ENCODE results near the gene CLIC4. TPM values are rescaled to one million over a fixed set of nuclear protein-coding genes. Genes with fewer than 3 reads are reported as not detected.

The CLIC4 gene
- total and polyA plus RNA-seq, 2 donors, result 284 to 505 TPM

- H3K36me3 ChIP-seq (ENCODE audit: insufficient read depth), result no peaks in the 10 kb centered on the region
- no peak overlapping the region for H3K4me3 ChIP-seq (ENCODE audit: low read depth, low read length)
- H3K4me1 ChIP-seq (ENCODE audit: insufficient read depth), result no peaks in the 10 kb centered on the region
- 85% methylated on average over 12 of the region's 12 CpGs for WGBS
- no peak overlapping the region for H3K27ac ChIP-seq (ENCODE audit: low read depth)
- DNase-seq (ENCODE audit: extremely low spot score), result no peak
Measured at GRCh38 chr1:24862775-24863483, 117.7 kb downstream of the CLIC4 start.

- DNase-seq (ENCODE audit: extremely low spot score), result no peak
- H3K27ac ChIP-seq (ENCODE audit: low read depth), result no peak overlapping the region
- no peaks in the 10 kb centered on the region for H3K4me1 ChIP-seq (ENCODE audit: insufficient read depth)
- H3K4me3 ChIP-seq (ENCODE audit: low read depth, low read length), result no peak overlapping the region
- 43% methylated on average over 8 of the region's 8 CpGs for WGBS
- no peaks in the 10 kb centered on the region for H3K36me3 ChIP-seq (ENCODE audit: insufficient read depth)
Measured at GRCh38 chr1:24864370-24864777, 119.1 kb downstream of the CLIC4 start.

- Histone ChIP-seq H3K27ac (ENCODE audit: low read depth) (no peak overlapping the region), H3K4me3 (ENCODE audit: low read depth, low read length) (no peak overlapping the region), H3K36me3 (ENCODE audit: insufficient read depth) (no peaks in the 10 kb centered on the region), H3K4me1 (ENCODE audit: insufficient read depth) (no peaks in the 10 kb centered on the region)
- DNase-seq (ENCODE audit: extremely low spot score), result no peak
- 82% methylated on average over 7 of the region's 7 CpGs for WGBS
Measured at GRCh38 chr1:24865168-24865567, 119.9 kb downstream of the CLIC4 start.

- H3K27ac ChIP-seq (ENCODE audit: low read depth), result no peak overlapping the region
- DNase-seq (ENCODE audit: extremely low spot score), result no peak
- 86% methylated on average over 3 of the region's 3 CpGs for WGBS
Measured at GRCh38 chr1:24865587-24865986, 120.3 kb downstream of the CLIC4 start.

GRCh38 chr1:24866211-24867083 lies 121.2 kb downstream of the CLIC4 start:
- WGBS, result 73% methylated on average over 17 of the region's 17 CpGs
- Histone ChIP-seq H3K36me3 (ENCODE audit: insufficient read depth) (no peaks in the 10 kb centered on the region), H3K4me3 (ENCODE audit: low read depth, low read length) (no peak overlapping the region), H3K4me1 (ENCODE audit: insufficient read depth) (no peaks in the 10 kb centered on the region), H3K27ac (ENCODE audit: low read depth) (no peak overlapping the region)
- no peak for DNase-seq (ENCODE audit: extremely low spot score)

More at GRCh38 chr1:24865587-24865986, 120.3 kb downstream of the CLIC4 start:
- no peaks in the 10 kb centered on the region for H3K4me1 ChIP-seq (ENCODE audit: insufficient read depth)
- H3K4me3 ChIP-seq (ENCODE audit: low read depth, low read length), result no peak overlapping the region
- H3K36me3 ChIP-seq (ENCODE audit: insufficient read depth), result no peaks in the 10 kb centered on the region

GRCh38 chr1:24867084-24867870 lies 122.0 kb downstream of the CLIC4 start:
- Histone ChIP-seq H3K27ac (ENCODE audit: low read depth) (no peak overlapping the region), H3K4me1 (ENCODE audit: insufficient read depth) (no peaks in the 10 kb centered on the region), H3K4me3 (ENCODE audit: low read depth, low read length) (no peak overlapping the region), H3K36me3 (ENCODE audit: insufficient read depth) (no peaks in the 10 kb centered on the region)
- WGBS, result 50% methylated on average over 18 of the region's 18 CpGs
- DNase-seq (ENCODE audit: extremely low spot score), result no peak

- DNase-seq (ENCODE audit: extremely low spot score), result no peak
- no peaks in the 10 kb centered on the region for H3K4me1 ChIP-seq (ENCODE audit: insufficient read depth)
- 80% methylated on average over 22 of the region's 22 CpGs for WGBS
- H3K4me3 ChIP-seq (ENCODE audit: low read depth, low read length), result no peak overlapping the region
- no peaks in the 10 kb centered on the region for H3K36me3 ChIP-seq (ENCODE audit: insufficient read depth)
- no peak overlapping the region for H3K27ac ChIP-seq (ENCODE audit: low read depth)
Measured at GRCh38 chr1:24868016-24868875, 123.0 kb downstream of the CLIC4 start.

- WGBS, result 51% methylated on average over 20 of the region's 20 CpGs
- Histone ChIP-seq H3K4me1 (ENCODE audit: insufficient read depth) (no peaks in the 10 kb centered on the region), H3K4me3 (ENCODE audit: low read depth, low read length) (no peak overlapping the region), H3K36me3 (ENCODE audit: insufficient read depth) (no peaks in the 10 kb centered on the region), H3K27ac (ENCODE audit: low read depth) (no peak overlapping the region)
- DNase-seq (ENCODE audit: extremely low spot score), result no peak
Measured at GRCh38 chr1:24870551-24871195, 125.4 kb downstream of the CLIC4 start.

- H3K27ac ChIP-seq (ENCODE audit: low read depth), result no peak overlapping the region
- H3K4me1 ChIP-seq (ENCODE audit: insufficient read depth), result no peaks in the 10 kb centered on the region
- H3K4me3 ChIP-seq (ENCODE audit: low read depth, low read length), result no peak overlapping the region
- H3K36me3 ChIP-seq (ENCODE audit: insufficient read depth), result no peaks in the 10 kb centered on the region
- 84% methylated on average over 11 of the region's 11 CpGs for WGBS
- no peak for DNase-seq (ENCODE audit: extremely low spot score)
Measured at GRCh38 chr1:24871306-24871901, 126.2 kb downstream of the CLIC4 start.

- DNase-seq (ENCODE audit: extremely low spot score), result no peak
- no peak overlapping the region for H3K4me3 ChIP-seq (ENCODE audit: low read depth, low read length)
- no peaks in the 10 kb centered on the region for H3K36me3 ChIP-seq (ENCODE audit: insufficient read depth)
- H3K27ac ChIP-seq (ENCODE audit: low read depth), result no peak overlapping the region
- H3K4me1 ChIP-seq (ENCODE audit: insufficient read depth), result no peaks in the 10 kb centered on the region
- WGBS, result 84% methylated on average over 19 of the region's 19 CpGs
Measured at GRCh38 chr1:24872061-24872850, 127.0 kb downstream of the CLIC4 start.

- H3K27ac ChIP-seq (ENCODE audit: low read depth), result no peak overlapping the region
- no peaks in the 10 kb centered on the region for H3K4me1 ChIP-seq (ENCODE audit: insufficient read depth)
- 89% methylated on average over 1 of the region's 1 CpG for WGBS
- no peak overlapping the region for H3K4me3 ChIP-seq (ENCODE audit: low read depth, low read length)
- no peaks in the 10 kb centered on the region for H3K36me3 ChIP-seq (ENCODE audit: insufficient read depth)
- no peak for DNase-seq (ENCODE audit: extremely low spot score)
Measured at GRCh38 chr1:24873148-24873547, 127.9 kb downstream of the CLIC4 start.

- Histone ChIP-seq H3K36me3 (ENCODE audit: insufficient read depth) (no peaks in the 10 kb centered on the region), H3K4me3 (ENCODE audit: low read depth, low read length) (no peak overlapping the region), H3K4me1 (ENCODE audit: insufficient read depth) (no peaks in the 10 kb centered on the region), H3K27ac (ENCODE audit: low read depth) (no peak overlapping the region)
- WGBS, result 81% methylated on average over 7 of the region's 7 CpGs
- no peak for DNase-seq (ENCODE audit: extremely low spot score)
Measured at GRCh38 chr1:24874056-24874455, 128.8 kb downstream of the CLIC4 start.
